Measurements from ENCODE around the gene FBLN7.

FBLN7 gene

GRCh38 chr2:112140899-112141625, 2.9 kb downstream of the FBLN7 start:
- no peak for DNase-seq

DNA sequence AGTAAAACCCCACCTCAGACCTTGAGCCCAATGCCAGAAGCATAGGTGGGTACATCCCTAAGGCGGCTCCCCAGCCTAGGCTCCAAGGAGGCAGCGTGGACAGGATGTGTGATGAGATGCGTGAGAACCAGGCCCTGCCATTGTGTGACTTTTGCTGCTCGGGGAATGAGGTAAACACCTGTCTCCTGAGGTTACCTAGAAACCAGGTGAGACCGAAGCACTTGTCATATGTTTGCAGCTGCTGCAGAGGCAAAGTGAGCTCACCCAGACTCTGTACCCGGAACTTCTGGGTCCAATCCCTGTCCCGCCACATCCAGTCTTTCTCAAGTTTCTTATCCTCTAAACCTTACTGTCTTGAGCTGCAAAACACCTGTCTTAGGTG, 3.4 kb downstream of the FBLN7 start:
- DNase-seq: peak; percentile 23

DNA sequence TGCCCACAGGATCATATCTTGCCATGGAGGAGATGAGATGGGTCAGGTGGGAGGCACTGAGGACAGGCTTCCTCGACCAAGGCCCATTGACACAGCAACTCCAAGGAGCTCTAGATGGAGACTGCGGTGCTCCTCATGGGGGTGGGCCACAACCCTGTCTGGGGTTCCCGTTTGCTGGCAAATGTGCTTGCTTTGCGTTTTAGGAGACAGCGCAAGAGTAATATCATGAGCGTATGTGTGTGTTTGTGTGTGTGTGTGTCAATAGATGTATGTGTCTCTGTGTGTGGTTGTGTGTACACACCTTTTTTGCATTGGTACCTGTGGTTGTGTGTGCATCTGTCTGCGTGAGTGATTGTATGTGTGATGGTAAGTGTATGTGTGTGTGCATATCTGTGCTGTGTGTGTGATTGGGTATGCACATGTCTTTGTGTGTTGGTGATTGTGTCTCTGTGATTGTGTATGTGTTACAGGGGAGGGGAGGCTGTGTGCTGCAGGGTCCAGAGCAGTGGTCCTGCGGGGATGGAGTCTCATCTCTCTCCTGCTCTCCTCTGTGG, 4.4 kb downstream of the FBLN7 start:
- no peak for DNase-seq

- DNase-seq: no peak
These were observed 5.0 kb downstream of the FBLN7 start for GRCh38 chr2:112143150-112143549.

DNA sequence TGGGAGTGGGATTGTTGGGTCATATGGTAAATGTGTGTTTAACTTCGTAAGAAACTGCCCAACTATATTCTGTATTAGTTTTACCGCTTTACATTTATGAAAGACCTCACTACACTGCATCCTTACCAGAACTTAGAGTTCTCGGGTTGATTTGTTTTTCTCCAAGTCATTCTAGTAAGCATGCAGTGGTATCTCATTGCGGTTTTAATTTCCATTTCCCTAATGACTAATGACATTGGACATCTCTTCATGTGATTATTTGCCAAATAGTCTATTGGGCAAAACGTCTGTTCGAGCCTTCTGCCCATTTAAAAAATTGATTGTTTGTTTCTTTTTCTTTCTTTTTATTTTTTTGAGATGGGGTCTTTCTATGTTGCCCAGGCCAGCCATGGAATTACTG, 6.8 kb downstream of the FBLN7 start:
- DNase-seq: no peak

- DNase-seq: no peak
These were observed 9.4 kb downstream of the FBLN7 start for GRCh38 chr2:112147382-112148168.

- DNase-seq: no peak
These were observed 10.3 kb downstream of the FBLN7 start for GRCh38 chr2:112148477-112148876.

DNA sequence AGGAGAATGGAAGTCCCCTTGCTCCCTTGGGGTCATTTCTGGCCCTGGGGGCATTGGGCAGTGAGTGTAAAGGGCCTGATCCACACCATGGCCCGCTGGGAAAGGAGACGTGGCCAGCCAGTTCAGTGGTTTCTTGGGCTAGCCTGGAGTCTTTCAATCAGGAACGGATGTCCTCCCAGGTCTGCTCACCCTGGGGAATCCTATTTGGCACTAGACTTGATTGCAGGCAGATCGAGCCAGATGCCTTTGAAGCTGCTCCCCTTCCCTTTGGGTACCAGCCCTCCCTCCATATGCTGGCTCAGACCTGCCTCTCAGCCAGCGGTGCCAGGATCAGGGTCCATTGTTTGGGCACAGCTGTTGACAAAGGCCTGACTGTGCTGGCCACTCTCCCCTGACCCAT, 11.0 kb downstream of the FBLN7 start:
- DNase-seq: no peak

- no peak for DNase-seq
These were observed 11.8 kb downstream of the FBLN7 start for GRCh38 chr2:112149866-112150435.

GRCh38 chr2:112150447-112150846, 12.3 kb downstream of the FBLN7 start:
- no peak for DNase-seq

- no peak for DNase-seq
These were observed 12.7 kb downstream of the FBLN7 start for GRCh38 chr2:112150851-112151250.

DNA sequence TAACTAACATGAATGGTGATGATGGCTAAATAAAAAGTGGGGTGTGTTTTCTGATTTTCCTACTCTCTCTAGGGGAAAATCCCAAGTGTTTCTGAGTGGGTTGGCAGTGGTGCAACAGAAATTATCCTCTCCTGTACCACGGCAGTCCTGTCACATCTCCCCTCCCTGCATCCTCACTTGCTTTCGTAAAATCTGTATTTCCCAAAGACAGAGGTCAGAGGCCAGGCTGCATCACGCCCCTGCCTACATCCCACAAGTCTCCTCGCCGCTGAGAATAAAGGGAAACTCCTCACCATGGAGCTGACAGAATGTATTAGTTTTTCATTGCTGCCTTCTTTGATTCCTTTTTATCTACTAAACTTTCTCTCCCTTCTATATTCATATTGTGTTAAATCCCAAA, 13.1 kb downstream of the FBLN7 start:
- DNase-seq: no peak

DNA sequence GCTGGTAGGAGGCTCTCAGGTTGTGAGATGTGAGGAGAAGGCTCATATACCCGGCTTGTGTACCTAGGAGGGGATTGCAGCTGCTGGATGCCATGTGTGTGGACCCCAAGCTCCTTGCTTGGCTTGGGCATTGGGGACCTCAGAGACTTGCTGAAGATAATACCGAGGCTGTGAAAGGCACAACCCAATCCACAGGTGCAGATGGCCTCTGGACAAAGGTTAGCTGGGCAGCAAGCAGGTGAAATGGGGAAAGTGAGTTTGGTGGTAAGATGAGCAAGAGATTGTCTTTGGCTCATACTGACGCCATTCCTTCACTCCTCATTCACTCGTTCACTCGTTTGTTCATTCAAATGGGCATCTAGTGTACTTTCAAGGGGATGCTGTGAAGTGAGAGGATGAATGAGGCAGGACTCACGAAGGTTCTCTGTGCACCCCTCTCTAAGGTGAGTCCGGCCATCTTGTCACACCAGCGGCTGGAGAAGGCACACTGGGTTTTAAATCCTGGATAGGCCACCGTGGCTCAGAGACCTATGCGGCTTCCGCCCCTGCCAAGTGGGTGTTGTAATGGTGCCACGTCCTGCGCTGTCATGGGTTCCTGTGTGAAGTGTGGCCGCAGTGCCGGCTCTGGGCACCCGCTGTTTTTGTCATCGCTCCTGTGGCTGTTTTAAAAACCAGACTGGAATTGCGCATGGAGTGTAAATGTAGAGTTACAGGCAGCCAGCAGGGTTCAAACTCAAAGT, 13.7 kb downstream of the FBLN7 start:
- no peak for DNase-seq

- no peak for DNase-seq
These were observed 14.4 kb downstream of the FBLN7 start for GRCh38 chr2:112152476-112153178.

GRCh38 chr2:112153179-112153490, 14.9 kb downstream of the FBLN7 start:
- no peak for DNase-seq

DNA sequence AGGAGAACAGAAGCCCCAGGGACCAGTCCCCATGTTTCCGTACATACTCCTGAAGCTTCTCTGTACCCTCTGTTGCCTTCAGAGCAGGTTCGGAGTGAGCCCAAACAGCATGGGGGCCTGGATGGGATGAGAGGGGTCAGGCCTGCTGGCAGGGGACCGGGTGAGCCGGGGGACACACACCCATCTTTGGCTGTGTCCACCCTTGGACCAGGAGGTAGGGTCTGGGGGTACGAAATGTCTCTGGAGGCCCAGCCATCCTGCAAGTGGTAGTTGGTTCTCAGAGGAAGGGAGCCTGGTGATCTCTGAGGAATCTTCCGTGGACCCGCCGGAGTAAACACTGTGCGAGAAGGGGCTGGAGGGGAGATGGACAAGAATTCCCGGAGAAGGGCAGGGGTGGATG, 15.3 kb downstream of the FBLN7 start:
- DNase-seq: no peak

DNA sequence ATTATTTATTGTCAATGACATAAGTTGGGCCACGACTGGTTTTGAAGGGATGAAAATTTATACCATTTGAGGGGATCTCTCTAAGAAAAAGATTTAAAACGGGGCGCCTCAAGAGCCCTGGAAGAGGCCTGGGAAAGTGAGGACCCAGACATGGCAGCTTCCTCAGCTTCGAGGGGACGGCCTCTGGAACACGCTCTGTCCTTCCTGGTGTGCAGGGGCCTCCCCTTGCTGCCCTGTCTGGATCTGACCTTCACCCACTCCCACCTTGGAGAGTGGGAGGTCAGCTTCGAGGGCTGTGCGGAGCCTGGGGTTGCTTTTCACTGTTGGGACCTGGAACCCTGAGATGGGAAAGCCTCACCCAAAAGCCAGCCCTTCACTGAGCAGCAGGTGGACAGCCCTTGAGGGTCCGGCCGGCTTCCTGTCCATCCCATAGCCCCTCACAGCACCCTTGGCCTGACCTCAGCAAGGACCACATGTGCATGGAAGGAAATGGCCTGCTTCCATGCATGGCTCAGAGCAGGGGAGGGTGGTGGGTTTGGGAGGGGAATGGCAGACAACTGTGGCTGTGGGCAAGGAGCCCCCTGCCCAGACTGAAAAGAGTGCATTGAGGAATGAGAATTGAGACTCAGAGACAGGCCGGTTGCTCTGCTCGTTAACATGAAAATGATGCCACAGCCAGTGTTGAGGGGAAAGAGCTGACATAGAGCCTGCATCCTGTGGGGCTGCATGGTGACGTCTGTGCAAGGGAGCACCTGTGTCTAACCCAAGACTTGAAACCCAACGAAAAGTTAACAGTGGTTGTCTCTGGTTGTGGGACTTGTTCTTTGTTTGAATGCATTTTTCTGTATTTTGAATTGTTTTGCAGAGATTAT, 16.3 kb downstream of the FBLN7 start:
- DNase-seq: no peak

DNA sequence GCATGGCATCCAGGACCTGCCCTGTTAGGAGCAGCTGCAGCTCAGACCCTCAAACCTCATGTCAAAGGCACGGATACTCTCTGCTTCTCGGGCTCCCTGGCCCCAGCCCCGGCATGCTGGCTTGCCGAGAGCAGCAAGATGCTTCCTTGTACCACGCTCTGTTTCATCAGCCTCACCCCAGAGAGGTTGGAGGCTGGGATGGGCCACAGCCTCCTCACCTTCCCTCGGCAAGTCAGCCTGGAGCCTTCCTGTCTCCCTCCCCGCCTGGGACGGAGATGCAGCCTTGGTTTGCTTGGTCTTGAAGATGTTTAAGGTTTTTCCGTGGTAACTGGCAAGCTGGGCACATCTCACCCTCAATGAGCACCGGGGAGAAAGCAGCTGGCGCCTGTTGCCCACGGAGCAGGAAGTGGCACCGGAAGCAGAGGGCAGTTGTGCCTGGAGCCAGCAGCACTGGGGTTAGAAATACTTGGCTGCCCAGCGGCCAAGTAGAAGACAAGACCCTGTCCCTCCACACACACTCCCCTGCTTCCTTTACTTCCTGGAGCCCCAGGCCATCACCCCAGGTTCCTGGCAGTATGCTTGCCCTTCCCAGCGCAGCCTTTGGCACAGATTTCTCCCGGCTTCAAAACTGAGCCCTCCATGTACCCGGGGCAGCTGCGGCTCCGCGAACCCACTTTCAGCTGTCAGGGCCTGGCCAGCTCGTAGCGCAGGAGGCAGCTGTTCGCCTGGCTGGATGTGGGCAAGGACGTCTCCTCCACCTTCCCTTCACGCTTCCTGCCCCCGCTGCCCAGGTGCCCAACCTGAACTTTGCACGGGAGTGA, 17.4 kb downstream of the FBLN7 start:
- no peak for DNase-seq

- no peak for DNase-seq
These were observed 18.2 kb downstream of the FBLN7 start for GRCh38 chr2:112156152-112156986.

DNA sequence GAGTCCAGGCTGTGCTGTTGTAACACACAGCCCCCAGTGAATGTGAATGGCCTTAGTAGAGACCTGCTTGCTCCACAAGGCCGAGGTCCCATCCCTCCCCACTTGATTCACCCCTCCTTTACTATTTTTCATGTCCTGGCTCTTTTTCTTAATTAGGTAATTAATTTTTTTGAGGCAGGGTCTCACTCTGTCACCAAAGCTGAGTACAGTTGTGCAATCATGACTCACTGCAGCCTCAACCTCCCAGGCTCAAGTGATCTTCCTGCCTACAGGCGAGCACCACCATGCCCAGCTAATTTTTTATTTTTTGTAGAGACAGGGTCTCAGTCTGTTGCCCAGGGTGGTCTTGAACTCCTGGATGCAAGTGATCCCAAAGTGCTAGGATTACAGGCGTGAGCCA, 19.3 kb downstream of the FBLN7 start:
- no peak for DNase-seq
